HG02759 (cell line): ENCODE data around the gene ZNF385A.

ENCODE experiments used
- ATAC-seq: cut with Tn5 transposase; IDR thresholded peaks from one replicate; pipeline ENCODE4 v1.9.1; 2021; ENCODE audit warnings: mild to moderate bottlenecking, moderate library complexity; ENCODE audit not compliant: unreplicated experiment

Gene ZNF385A

GRCh38 chr12:54416687-54417603, 32.4 kb upstream of the ZNF385A start:
- no peak for ATAC-seq

- no peak for ATAC-seq
These were observed 30.8 kb upstream of the ZNF385A start for GRCh38 chr12:54415221-54415929.

GRCh38 chr12:54413284-54414190, 29.0 kb upstream of the ZNF385A start:
- ATAC-seq = no peak

GRCh38 chr12:54412786-54413185, 28.3 kb upstream of the ZNF385A start:
- no peak for ATAC-seq

GRCh38 chr12:54412348-54412747, 27.8 kb upstream of the ZNF385A start:
- no peak for ATAC-seq

- no peak for ATAC-seq
These were observed 27.1 kb upstream of the ZNF385A start for GRCh38 chr12:54411391-54412241.

- ATAC-seq = no peak
These were observed 24.7 kb upstream of the ZNF385A start for GRCh38 chr12:54409267-54409666.

- ATAC-seq = no peak
These were observed 22.8 kb upstream of the ZNF385A start for GRCh38 chr12:54407183-54407905.

GRCh38 chr12:54405573-54405972, 21.0 kb upstream of the ZNF385A start:
- ATAC-seq = no peak

- no peak for ATAC-seq
These were observed 20.6 kb upstream of the ZNF385A start for GRCh38 chr12:54405106-54405505.

GRCh38 chr12:54404061-54405004, 19.8 kb upstream of the ZNF385A start:
- peak; percentile 54 for ATAC-seq

GRCh38 chr12:54401119-54401518, 16.6 kb upstream of the ZNF385A start:
- ATAC-seq = no peak

GRCh38 chr12:54398995-54399793, 14.7 kb upstream of the ZNF385A start:
- ATAC-seq = peak; percentile 83

GRCh38 chr12:54398218-54398617, 13.7 kb upstream of the ZNF385A start:
- no peak for ATAC-seq

- ATAC-seq = no peak
These were observed 12.6 kb upstream of the ZNF385A start for GRCh38 chr12:54397157-54397556.

GRCh38 chr12:54395545-54395944, 11.0 kb upstream of the ZNF385A start:
- no peak for ATAC-seq

GRCh38 chr12:54394986-54395385, 10.5 kb upstream of the ZNF385A start:
- no peak for ATAC-seq
